ENCODE data around the gene PIEZO1. TPM values are rescaled to one million over a fixed set of nuclear protein-coding genes. Genes with fewer than 3 reads are reported as not detected.

Gene PIEZO1
- total RNA-seq, 1 donor from 2014 or later = 5.5 TPM

GRCh38 chr16:88719267-88719932 lies 65.6 kb downstream of the PIEZO1 start:
- H3K4me1 Mint-ChIP-seq = no peaks in the 10 kb centered on the region
- no peaks in the 10 kb centered on the region for H3K27me3 ChIP-seq
- no peak for DNase-seq (ENCODE audit: low spot score)
- no peaks in the 10 kb centered on the region for H3K36me3 ChIP-seq
- H3K4me3 ChIP-seq = no peak overlapping the region
- H3K9ac ChIP-seq = no peak overlapping the region
- H3K9me3 ChIP-seq (ENCODE audit: low read depth) = no peaks in the 10 kb centered on the region
- H3K36me3 Mint-ChIP-seq = peaks cover 3% of the 10 kb centered on the region
- H3K27ac Mint-ChIP-seq = no peak overlapping the region
- peaks cover 2% of the 10 kb centered on the region for H3K27me3 Mint-ChIP-seq (ENCODE audit: insufficient read depth, low read depth)
- H3K27ac ChIP-seq = no peak overlapping the region
- H3K4me3 Mint-ChIP-seq = no peak overlapping the region
- no peaks in the 10 kb centered on the region for H3F3A ChIP-seq (ENCODE audit: low read depth)
- no peaks in the 10 kb centered on the region for H3K4me1 ChIP-seq
- H3K79me2 ChIP-seq (ENCODE audit: low read depth) = no peaks in the 10 kb centered on the region
- no peak overlapping the region for H2AFZ ChIP-seq (replicated peaks)
- no peaks in the 10 kb centered on the region for H3K9me3 Mint-ChIP-seq
- no peak overlapping the region for H3K4me2 ChIP-seq
- no peaks in the 10 kb centered on the region for H4K20me1 ChIP-seq (ENCODE audit: low read depth)
- TF ChIP-seq EZH2phosphoT487 (IDR thresholded peaks at IDR 0.05) (no peak), EZH2 (IDR thresholded peaks at IDR 0.05) (no peak), CTCF (IDR thresholded peaks at IDR 0.05) (no peak)

GRCh38 chr16:88718178-88718577 lies 66.8 kb downstream of the PIEZO1 start:
- Histone ChIP-seq H3K79me2 (ENCODE audit: low read depth) (no peaks in the 10 kb centered on the region), H4K20me1 (ENCODE audit: low read depth) (no peaks in the 10 kb centered on the region), H3K4me2 (no peak overlapping the region), H3K27me3 (no peaks in the 10 kb centered on the region), H3K9me3 (ENCODE audit: low read depth) (no peaks in the 10 kb centered on the region), H3K27ac (no peak overlapping the region), H3K4me1 (no peaks in the 10 kb centered on the region), H3K4me3 (no peak overlapping the region), H3K36me3 (no peaks in the 10 kb centered on the region), H3F3A (ENCODE audit: low read depth) (no peaks in the 10 kb centered on the region), H2AFZ (replicated peaks) (no peak overlapping the region), H3K9ac (no peak overlapping the region)
- DNase-seq (ENCODE audit: low spot score) = no peak
- H3K36me3 Mint-ChIP-seq = peaks cover 3% of the 10 kb centered on the region
- no peak overlapping the region for H3K4me3 Mint-ChIP-seq
- TF ChIP-seq EZH2 (IDR thresholded peaks at IDR 0.05) (no peak), CTCF (IDR thresholded peaks at IDR 0.05) (no peak), EZH2phosphoT487 (IDR thresholded peaks at IDR 0.05) (no peak)
- H3K9me3 Mint-ChIP-seq = no peaks in the 10 kb centered on the region
- H3K27ac Mint-ChIP-seq = no peak overlapping the region
- no peaks in the 10 kb centered on the region for H3K4me1 Mint-ChIP-seq
- peaks cover 2% of the 10 kb centered on the region for H3K27me3 Mint-ChIP-seq (ENCODE audit: insufficient read depth, low read depth)

- Histone ChIP-seq H3K27ac (no peak overlapping the region), H3F3A (ENCODE audit: low read depth) (no peaks in the 10 kb centered on the region), H3K4me1 (no peaks in the 10 kb centered on the region), H4K20me1 (ENCODE audit: low read depth) (no peaks in the 10 kb centered on the region), H2AFZ (replicated peaks) (no peak overlapping the region), H3K4me2 (no peak overlapping the region), H3K79me2 (ENCODE audit: low read depth) (no peaks in the 10 kb centered on the region), H3K9me3 (ENCODE audit: low read depth) (no peaks in the 10 kb centered on the region), H3K36me3 (no peaks in the 10 kb centered on the region), H3K9ac (no peak overlapping the region), H3K27me3 (no peaks in the 10 kb centered on the region), H3K4me3 (no peak overlapping the region)
- no peak for DNase-seq (ENCODE audit: low spot score)
- no peak overlapping the region for H3K27ac Mint-ChIP-seq
- H3K4me3 Mint-ChIP-seq = no peak overlapping the region
- H3K36me3 Mint-ChIP-seq = peaks cover 3% of the 10 kb centered on the region
- H3K27me3 Mint-ChIP-seq (ENCODE audit: insufficient read depth, low read depth) = peaks cover 2% of the 10 kb centered on the region
- H3K9me3 Mint-ChIP-seq = no peaks in the 10 kb centered on the region
- H3K4me1 Mint-ChIP-seq = no peaks in the 10 kb centered on the region
- TF ChIP-seq CTCF (IDR thresholded peaks at IDR 0.05) = no peak
- no peak for TF ChIP-seq EZH2 (IDR thresholded peaks at IDR 0.05)
- no peak for TF ChIP-seq EZH2phosphoT487 (IDR thresholded peaks at IDR 0.05)
Observed at GRCh38 chr16:88716601-88717001, 68.4 kb downstream of the PIEZO1 start.
